ENCODE measurements around the gene SRMS. TPM values are rescaled to one million over a fixed set of nuclear protein-coding genes. Genes with fewer than 3 reads are reported as not detected.

Gene SRMS
- total RNA-seq, 4 donors from 2014 or later = not detected

DNA sequence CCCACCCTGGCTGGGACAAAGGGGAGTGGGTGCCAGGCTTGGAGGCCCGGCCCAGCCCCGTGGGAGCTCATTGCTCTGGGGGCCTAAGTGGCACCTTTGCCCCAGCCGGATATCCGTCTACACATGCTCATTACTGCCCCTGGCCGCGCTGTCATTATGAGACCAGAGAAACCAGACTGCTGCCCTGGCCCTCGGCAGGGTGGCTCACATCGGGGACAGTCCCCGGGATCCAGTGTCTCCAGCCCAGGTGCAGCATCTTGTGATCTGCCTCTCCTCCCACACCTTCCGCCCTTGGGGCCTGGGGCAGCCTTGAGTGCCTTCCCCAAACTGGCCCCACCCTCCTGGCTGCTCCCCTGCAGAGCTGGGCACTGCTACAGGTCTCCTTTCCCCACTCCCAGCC lies 4.9 kb downstream of the SRMS start:
- TF ChIP-seq, protein P1, sequence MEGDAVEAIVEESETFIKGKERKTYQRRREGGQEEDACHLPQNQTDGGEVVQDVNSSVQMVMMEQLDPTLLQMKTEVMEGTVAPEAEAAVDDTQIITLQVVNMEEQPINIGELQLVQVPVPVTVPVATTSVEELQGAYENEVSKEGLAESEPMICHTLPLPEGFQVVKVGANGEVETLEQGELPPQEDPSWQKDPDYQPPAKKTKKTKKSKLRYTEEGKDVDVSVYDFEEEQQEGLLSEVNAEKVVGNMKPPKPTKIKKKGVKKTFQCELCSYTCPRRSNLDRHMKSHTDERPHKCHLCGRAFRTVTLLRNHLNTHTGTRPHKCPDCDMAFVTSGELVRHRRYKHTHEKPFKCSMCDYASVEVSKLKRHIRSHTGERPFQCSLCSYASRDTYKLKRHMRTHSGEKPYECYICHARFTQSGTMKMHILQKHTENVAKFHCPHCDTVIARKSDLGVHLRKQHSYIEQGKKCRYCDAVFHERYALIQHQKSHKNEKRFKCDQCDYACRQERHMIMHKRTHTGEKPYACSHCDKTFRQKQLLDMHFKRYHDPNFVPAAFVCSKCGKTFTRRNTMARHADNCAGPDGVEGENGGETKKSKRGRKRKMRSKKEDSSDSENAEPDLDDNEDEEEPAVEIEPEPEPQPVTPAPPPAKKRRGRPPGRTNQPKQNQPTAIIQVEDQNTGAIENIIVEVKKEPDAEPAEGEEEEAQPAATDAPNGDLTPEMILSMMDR (IDR thresholded peaks at IDR 0.05) = no peak
- ATAC-seq (ENCODE audit: low FRiP score) = no peak
- no peak for DNase-seq (ENCODE audit: low spot score)

DNA sequence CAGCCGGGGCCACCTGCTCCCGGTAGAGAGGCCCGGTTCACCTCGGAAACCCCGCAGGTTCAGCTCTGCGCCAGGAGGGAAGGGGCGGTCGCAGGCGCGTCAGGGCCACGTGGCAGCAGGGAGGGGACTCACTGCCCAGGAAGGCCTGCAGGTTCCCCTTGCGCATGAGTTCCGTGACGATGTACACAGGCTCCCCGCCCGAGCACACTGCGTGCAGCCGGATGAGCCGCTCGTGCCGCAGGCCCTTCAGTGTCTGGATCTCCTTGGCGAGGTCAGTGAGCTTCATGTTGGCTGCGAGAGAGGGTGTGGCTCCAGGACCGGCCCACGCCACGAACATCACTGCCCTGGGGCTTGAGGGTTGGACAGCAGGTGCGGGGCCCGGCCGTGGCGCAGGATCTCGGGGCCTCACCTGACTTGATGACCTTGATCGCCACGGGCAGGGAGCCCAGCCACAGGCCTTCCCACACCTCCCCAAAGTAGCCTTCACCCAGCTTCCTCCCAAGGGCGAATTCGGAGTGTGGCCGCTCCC lies 5.5 kb downstream of the SRMS start:
- DNase-seq (ENCODE audit: low spot score) (no peak), ATAC-seq (ENCODE audit: low FRiP score) (no peak)
- TF ChIP-seq, protein P1 (IDR thresholded peaks at IDR 0.05) = no peak

DNA sequence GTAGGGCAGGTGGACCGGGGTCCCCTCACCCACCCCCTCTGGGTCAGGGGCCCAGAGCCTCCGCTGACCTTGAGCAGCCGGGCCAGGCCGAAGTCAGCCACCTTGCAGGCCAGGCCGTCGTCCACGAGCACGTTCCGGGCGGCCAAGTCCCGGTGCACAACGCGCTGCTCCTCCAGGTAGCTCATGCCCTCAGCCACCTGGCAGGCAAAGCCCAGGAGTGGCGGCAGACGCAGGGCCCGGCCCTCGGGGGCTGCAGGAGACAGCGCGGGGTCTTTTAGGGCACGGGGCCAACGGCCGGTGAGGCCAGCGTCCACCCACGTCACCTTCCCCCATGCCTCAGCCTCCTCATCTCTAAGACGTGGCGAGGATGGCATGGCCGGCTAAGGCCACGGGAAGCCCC lies 6.2 kb downstream of the SRMS start:
- no peak for DNase-seq (ENCODE audit: low spot score)
- TF ChIP-seq, protein P1 (IDR thresholded peaks at IDR 0.05) = no peak
- no peak for ATAC-seq (ENCODE audit: low FRiP score)

DNA sequence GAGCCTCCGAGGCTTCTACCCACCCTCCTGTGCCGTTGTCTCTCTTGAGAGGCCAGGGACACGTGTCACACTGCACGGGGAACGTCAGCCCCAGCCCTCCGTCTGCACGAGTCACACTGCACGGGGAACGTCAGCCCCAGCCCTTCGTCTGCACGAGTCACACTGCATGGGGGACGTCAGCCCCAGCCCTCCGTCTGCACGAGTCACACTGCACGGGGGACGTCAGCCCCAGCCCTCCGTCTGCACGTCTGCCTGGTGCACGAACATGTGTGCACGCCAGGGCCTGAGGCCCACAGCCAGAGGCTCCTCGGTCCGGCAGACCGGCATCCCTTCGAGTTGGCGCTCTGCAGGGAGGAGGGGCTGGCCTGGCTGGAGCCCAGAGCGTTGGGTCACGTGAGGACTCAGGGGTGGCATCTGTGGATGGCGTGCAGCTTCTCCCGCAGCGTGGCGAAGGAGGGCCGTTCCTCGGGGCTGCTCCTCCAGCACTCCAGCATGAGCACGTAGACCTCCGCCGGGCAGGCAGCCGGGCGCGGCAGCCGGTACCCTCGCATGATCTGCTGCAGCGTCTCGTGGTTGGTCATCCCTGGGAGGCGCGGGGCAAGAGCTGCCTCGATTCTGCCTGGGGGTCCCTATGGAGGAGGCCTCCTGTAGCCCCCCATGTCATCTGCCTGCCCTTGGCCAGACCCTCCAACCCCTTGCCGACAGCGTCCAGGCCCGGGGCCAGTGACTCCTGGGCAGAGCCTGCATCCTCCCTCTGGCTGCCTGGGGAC lies 6.9 kb downstream of the SRMS start:
- ATAC-seq (ENCODE audit: low FRiP score) (no peak), DNase-seq (ENCODE audit: low spot score) (no peak)
- TF ChIP-seq, protein P1 (IDR thresholded peaks at IDR 0.05) = no peak

DNA sequence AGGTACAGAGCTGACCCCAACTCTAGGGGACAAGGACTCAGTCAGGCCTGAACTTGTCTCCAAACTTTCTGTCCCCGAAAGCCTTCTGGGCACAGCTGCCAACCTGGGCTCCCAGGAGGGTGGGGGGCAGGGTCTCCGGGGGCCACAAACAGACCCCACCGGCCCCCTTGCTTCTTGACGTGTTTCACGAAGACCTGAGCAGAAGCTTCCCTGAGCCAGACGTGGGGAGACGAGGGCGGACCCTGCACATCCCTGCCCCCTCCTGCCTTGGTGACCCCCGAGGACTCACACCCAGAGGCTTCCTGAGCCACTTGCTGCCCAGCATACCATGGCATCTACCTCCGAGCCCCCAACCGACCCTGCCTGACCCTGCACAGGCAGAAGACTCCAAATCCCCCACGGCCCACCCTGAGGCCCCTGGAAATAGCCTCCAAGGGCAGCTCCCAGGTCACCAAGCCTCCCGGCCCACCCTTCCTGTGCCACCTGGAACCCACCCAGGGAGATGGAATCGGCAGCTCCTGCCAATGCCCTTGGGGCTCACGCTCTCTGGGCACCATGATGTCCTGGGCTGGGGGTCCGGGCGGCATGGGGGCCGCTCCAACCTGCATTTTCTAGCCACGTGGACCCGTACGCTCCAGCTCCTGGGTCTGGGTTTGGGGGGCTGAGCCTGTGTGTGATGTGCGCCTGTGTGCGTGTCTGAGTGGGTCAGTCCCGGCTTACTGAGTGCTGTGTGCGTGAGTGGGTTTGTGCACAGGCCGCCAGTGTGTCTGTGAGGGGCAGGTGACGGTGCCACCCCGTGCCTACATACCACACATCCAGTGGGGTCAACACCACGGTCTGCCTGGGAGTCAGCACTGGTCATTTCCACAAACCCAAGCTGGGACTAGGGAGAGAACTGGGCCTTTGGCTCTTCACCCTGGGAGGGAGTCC lies 7.8 kb downstream of the SRMS start:
- no peak for DNase-seq (ENCODE audit: low spot score)
- TF ChIP-seq, protein P1 (IDR thresholded peaks at IDR 0.05) = no peak
- ATAC-seq (ENCODE audit: low FRiP score) = no peak

DNA sequence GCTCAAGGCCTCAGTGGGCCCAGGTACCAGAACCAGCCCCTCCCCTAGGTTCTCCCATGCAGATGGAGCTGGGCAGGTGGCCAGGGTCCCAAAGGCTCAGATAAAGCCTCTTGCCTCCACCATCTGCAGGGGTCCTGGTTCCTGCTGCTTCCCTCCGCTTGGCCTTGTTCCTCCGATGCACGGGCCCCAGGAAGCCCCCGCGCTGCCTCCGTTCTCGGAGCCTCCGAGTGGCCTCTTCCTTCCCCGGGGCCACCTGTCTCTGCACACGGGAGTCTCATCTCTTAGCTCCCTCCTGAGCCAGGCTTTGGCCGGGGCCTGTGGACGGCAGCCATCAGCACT lies 8.5 kb downstream of the SRMS start:
- TF ChIP-seq, protein P1 (IDR thresholded peaks at IDR 0.05) = no peak
- no peak for ATAC-seq (ENCODE audit: low FRiP score)
- DNase-seq (ENCODE audit: low spot score) = no peak

Measured in omental fat pad (tissue), 4 donors.